Lower leg skin (tissue), 3 donors: ENCODE measurements around the gene UBE2I.

Experiments
- POLR2A ChIP-seq, 2 donors: fragments of 450-650 bp; IDR thresholded peaks; one replicate each; pipeline ENCODE4 v1.6.1; 2016 to 2017; ENCODE audit warnings: antibody characterized with exemption in 2 of 2, mild to moderate bottlenecking in 1 of 2, moderate library complexity in 1 of 2
- TF ChIP-seq, protein P1 (sequence below), 3 donors: fragments of 450-650 bp; IDR thresholded peaks; one replicate each; pipeline ENCODE4 v1.5.1; 2016; ENCODE audit warnings: antibody characterized with exemption in 3 of 3, mild to moderate bottlenecking in 3 of 3, moderate library complexity in 2 of 3

DNA sequence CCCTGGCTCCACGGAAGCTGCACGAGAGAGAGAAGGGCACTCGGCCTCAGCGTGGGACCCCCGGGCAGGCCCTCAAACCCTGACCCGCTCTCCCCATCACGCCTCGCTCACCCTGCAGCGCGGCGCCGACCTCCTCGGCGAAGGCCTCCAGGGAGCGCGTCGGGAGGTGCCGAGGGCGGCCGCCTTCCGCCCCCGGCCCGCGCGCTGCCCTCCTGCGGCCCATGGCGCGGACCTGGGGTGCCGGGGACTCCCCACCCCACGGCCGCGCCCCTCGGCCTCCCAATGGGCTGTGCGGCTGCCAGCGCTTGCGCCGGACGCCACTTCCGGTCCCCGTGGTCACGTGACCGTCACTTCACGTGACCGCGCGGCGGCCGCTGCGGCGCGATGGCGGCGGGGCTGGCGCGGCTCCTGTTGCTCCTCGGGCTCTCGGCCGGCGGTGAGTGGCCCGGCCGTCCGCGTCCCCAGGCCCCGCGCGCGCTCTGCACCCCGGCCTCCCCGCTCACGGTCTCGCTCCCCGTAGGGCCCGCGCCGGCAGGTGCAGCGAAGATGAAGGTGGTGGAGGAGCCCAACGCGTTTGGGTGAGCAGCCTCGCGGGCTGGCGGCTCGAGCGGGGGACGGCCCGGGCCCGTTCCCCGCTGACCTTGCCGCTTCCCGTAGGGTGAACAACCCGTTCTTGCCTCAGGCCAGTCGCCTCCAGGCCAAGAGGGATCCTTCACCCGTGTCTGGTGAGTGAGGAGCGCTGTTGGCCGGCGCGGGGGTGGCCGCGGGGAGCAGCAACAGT lies 42.3 kb downstream of the UBE2I start, which contains the start of the genes GNPTG and TSR3:
- TF ChIP-seq, protein P1, sequence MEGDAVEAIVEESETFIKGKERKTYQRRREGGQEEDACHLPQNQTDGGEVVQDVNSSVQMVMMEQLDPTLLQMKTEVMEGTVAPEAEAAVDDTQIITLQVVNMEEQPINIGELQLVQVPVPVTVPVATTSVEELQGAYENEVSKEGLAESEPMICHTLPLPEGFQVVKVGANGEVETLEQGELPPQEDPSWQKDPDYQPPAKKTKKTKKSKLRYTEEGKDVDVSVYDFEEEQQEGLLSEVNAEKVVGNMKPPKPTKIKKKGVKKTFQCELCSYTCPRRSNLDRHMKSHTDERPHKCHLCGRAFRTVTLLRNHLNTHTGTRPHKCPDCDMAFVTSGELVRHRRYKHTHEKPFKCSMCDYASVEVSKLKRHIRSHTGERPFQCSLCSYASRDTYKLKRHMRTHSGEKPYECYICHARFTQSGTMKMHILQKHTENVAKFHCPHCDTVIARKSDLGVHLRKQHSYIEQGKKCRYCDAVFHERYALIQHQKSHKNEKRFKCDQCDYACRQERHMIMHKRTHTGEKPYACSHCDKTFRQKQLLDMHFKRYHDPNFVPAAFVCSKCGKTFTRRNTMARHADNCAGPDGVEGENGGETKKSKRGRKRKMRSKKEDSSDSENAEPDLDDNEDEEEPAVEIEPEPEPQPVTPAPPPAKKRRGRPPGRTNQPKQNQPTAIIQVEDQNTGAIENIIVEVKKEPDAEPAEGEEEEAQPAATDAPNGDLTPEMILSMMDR (IDR thresholded peaks at IDR 0.05), result no peak
- TF ChIP-seq POLR2A (IDR thresholded peaks at IDR 0.05), result no peak
